GM18508 (cell line): ENCODE measurements around the gene FAM241B.

ENCODE experiments used
- ATAC-seq: cut with Tn5 transposase; IDR thresholded peaks from one replicate; pipeline ENCODE4 v1.9.1; 2021; ENCODE audit warnings: moderate number of reproducible peaks; ENCODE audit not compliant: insufficient read depth, unreplicated experiment

Gene FAM241B

GRCh38 chr10:69662901-69663300, 32.9 kb downstream of the FAM241B start:
- ATAC-seq, result no peak

DNA sequence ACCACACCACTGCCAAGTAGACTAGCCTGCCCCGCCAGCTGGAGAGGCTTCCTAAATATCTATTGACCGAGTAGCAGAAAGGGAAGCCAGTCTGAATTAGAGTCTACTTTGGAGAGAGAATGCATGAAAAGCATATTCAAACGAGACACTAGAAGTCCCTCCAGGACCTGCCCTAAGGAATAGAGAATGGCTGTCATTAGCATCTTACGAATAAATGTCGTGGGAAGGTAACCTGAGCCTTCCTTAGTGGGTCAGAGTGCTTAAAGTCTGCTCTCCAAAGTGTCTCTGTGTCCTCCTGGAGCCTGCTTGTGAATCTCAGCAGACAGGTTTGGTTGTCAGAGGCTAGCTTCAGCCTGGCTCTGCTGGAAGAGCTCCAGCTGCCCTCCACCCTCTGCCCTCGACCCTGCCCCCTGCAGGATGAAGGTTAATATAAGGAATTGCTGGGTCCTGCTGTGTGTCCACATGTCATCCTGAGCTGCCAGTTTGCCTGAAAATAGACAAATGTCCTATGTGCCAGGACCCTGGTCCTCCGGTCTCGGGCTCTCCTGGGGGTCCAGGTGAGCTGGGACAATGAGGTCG, 33.4 kb downstream of the FAM241B start:
- ATAC-seq, result no peak

GRCh38 chr10:69665474-69666320, 35.6 kb downstream of the FAM241B start:
- ATAC-seq, result no peak

DNA sequence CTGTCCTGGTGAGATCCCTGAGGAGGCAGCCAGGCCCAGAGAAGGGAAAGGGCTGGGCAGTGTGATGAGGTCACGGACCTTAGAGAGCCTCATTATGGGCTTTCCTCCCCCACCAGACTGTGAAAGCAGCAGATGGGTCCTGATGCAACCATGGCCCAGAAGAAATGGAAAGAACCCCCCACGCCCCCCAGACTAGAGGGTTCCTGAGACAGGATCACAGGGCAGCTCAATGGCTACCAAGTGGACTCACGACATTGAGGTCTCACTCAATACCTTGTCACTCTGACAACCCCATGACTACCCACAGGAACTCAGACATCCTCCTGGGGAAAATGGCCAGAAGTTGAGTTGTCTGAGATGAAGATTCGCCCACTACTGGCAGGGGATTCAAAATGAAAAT, 36.7 kb downstream of the FAM241B start:
- no peak for ATAC-seq

DNA sequence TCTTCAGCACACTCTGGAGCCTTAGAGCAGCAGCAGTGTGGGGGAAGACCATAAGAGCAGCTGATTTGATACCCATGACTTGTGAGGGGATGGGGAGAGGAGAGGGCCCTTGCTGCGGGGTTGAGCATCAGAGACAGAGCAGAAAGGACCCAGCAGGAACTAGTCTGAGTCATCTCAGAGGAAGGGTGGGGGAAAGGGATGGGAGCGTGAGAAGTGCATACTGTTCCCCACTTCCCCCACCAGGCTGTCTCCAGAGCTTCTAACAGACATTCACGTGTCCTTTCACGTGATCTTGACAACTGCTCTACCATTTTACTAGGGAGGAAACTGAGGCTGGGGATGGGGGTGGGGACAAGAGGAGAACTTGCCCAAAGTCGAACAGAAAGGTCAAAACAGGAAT, 38.7 kb downstream of the FAM241B start:
- ATAC-seq, result no peak

DNA sequence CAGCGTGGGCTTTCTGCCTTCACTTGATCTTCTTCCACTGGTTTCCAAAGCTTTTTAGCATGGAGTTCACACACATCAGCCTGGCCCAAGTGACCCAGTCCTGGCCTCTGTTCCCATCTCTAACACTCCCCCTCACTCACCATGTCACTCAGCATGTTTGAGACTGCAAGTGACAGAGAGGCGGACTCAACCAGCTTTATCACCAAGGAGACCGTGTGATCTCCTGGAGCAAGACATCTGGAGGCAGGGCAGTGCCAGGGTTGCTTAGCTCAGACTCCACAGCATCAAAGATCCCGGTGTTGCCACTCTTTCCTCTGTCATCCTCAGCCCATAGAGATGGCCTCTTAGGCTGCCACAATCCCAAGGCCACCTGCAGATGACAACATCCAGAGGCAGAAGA, 39.4 kb downstream of the FAM241B start:
- ATAC-seq, result no peak

DNA sequence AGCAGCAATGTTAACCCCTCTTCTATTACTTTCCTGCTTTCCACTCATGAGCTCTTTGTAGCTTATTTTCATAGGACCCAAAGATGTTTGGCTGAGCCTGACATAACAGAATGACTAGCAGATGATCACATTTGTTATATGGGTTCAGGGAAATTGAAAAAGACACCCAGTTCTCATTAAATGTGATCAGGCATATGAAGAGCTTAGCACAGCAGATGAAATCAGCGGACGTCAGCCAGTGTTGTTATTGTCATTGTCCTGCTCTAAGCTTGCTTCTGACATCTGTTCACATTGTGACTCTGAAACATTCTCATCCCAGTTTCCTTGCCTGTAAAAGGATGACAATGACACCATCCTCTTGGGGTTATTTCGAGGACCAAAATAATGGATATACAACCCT, 43.5 kb downstream of the FAM241B start:
- ATAC-seq, result no peak

DNA sequence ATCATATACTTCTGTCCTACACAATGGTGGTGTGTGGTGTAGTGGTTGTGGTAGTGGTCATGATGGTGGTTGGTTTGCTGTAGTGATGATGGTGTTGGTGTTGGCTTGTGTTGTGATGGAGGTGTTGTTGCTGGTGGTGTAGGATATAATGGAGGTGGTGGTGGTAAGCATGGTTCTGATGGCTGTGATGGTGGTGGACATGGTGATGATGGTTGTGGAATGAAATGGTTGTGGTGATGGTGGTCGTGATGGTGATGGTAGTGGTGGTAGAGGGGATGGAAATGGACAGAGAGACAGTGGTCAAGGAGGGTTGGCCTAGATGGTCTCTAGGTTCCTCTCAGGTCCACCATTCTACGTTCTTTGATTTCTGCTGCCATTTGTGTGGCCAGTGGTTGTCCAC, 44.7 kb downstream of the FAM241B start:
- ATAC-seq, result no peak

GRCh38 chr10:69676301-69676700, 46.3 kb downstream of the FAM241B start:
- ATAC-seq, result no peak

DNA sequence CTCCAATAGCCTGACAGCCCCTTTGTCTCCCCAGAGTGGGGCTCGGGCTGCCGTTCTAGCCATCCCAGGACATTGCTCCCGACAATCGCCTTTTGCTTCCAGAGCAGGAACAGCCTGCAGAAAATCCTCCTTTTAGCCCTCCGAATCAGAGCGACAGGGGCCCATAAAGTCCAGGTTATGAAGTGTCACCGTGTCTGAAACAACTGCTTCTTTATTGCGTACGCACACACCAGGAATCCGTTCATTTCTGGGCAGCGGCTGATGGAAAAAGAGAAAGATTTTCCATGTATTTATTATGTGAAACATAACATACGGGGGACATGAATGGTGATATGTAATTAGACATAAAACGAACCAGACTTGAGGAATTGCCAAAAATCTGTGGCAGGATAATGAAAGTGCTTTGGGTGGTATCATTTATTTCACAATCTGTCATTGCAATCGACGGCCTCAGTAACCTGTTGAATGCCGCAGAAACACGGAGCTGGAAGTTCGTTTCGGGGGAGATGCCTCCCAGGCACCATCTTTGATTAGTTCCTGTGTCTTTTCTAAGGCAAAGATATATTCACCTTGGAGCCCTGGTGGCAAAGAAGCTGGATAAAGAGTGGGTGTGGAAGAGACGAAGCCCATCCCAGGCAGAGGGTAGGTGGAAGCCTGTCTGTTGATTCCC, 48.1 kb downstream of the FAM241B start:
- no peak for ATAC-seq

DNA sequence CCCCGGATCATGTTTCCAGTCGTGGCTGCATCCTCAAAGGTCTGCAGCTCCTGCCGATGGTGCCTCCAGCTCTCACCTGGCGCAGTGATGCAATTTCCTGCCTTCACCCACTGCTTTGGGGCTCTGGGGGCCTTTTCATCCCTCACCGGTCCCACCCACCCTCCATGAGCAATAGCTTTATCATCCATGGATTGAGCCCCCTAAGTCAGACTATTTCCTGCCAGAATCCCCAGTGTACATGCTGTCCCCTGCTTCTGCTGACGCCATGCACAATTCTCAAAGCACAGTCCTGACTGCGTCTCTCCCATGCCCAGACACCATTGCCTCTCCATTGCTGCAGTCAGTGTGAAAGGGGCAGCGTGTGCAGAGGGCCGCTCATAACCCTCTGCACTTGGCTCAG, 49.7 kb downstream of the FAM241B start:
- no peak for ATAC-seq

DNA sequence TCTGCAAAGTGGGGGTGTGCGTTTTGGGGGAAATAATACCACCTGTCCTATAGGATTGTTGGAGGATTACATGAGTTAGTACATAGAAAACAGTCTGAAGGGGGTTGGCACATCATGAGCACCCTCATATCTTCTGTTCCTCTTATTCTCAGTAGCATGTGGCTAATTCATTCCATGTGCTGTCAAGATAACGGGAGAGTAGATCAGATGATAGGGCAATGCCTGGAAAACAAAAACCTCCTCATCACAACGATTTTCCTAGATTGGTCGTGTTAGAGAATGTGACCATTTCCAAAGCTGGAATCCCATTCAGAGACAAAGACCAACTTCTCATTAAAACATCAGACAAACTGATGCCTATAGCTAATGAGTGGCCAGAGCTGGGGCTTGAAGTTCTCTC, 50.6 kb downstream of the FAM241B start:
- no peak for ATAC-seq

GRCh38 chr10:69681436-69681835, 51.4 kb downstream of the FAM241B start:
- no peak for ATAC-seq

- ATAC-seq, result no peak
Observed at GRCh38 chr10:69682955-69683474, 53.0 kb downstream of the FAM241B start.
